C4-2B (cell line): ENCODE results near the gene ZNF37A.
"Not testable (repeated sequence)": the region's sequence is repeated elsewhere in the genome, so short reads cannot be mapped to it uniquely, and the experiment has no call there.

ENCODE experiments used
- H3K27ac ChIP-seq: fragments of 450-650 bp; 2 replicates; pipeline ENCODE4 v1.5.1; 2017
- ZFX ChIP-seq: fragments of 450-650 bp; IDR thresholded peaks from 2 replicates; pipeline ENCODE4 v1.6.1; 2017
- TF ChIP-seq, protein P1 (sequence below): fragments of 450-650 bp; conservative IDR thresholded peaks from 2 replicates; pipeline ENCODE4 v1.5.1; 2017; ENCODE audit warnings: mild to moderate bottlenecking

ZNF37A gene

DNA sequence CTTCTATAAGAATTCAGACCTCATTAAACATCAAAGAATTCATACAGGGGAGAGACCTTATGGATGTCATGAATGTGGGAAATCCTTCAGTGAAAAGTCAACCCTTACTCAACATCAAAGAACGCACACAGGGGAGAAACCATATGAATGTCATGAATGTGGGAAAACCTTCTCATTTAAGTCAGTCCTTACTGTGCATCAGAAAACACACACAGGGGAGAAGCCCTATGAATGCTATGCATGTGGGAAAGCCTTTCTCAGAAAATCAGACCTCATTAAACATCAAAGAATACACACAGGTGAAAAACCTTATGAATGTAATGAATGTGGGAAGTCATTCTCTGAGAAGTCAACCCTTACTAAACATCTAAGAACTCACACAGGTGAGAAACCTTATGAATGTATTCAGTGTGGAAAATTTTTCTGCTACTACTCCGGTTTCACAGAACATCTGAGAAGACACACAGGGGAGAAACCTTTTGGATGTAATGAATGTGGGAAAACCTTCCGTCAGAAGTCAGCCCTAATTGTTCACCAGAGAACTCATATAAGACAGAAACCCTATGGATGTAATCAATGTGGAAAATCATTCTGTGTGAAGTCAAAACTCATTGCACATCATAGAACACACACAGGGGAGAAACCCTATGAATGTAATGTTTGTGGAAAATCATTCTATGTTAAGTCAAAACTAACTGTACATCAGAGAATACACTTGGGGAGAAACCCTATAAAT is 24.1 kb downstream of the ZNF37A start:
- H3K27ac ChIP-seq, result no peak overlapping the region
- TF ChIP-seq ZFX, result no peak
- TF ChIP-seq, protein P1, sequence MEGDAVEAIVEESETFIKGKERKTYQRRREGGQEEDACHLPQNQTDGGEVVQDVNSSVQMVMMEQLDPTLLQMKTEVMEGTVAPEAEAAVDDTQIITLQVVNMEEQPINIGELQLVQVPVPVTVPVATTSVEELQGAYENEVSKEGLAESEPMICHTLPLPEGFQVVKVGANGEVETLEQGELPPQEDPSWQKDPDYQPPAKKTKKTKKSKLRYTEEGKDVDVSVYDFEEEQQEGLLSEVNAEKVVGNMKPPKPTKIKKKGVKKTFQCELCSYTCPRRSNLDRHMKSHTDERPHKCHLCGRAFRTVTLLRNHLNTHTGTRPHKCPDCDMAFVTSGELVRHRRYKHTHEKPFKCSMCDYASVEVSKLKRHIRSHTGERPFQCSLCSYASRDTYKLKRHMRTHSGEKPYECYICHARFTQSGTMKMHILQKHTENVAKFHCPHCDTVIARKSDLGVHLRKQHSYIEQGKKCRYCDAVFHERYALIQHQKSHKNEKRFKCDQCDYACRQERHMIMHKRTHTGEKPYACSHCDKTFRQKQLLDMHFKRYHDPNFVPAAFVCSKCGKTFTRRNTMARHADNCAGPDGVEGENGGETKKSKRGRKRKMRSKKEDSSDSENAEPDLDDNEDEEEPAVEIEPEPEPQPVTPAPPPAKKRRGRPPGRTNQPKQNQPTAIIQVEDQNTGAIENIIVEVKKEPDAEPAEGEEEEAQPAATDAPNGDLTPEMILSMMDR, result no peak

- no peak for TF ChIP-seq ZFX
- TF ChIP-seq, protein P1, result no peak
- H3K27ac ChIP-seq, result no peak overlapping the region
Measured at GRCh38 chr10:38119038-38119437, 24.9 kb downstream of the ZNF37A start.

DNA sequence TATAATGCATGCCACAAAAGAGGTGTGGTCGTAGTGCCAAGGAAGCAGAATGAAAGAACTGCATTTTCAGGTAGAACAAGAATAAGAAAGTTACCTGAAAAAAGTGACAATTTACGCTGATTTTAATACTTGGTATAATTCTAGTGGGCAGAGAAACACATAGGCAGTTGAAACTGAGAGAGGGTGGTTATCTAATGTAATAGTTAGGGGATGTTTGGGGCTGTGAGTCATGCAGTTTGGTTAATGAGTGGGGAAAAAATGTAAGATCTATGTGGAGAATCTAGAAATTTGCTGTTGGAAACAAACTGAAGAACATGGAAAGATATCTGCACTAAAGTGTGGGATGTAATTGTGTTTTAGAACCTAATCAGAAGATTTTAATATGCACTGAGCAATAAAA is 33.7 kb downstream of the ZNF37A start:
- TF ChIP-seq, protein P1, result no peak
- TF ChIP-seq ZFX, result no peak
- H3K27ac ChIP-seq, result no peak overlapping the region

DNA sequence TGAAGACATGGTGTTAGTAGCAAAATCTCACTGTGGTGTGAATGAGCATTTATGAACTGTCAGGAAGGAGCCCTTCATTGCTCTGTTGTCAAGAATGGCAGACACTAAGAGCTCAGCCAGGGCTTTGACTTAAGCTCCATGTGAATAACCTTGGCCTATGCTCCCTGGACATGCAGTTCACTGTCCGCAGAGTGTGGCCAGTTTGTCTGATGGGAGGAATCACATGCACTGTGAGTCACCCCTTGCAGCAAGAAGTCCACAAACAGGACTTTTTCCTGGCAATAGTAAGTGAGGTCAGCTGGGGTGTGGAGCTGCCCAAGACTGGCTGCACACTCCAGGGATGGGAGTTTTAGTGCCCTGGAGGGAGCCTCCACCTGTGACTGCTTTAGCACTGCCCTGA is 49.5 kb downstream of the ZNF37A start:
- H3K27ac ChIP-seq, result no peak overlapping the region
- TF ChIP-seq, protein P1, result no peak

- H3K27ac ChIP-seq, result no peak overlapping the region
- TF ChIP-seq, protein P1, result no peak
- TF ChIP-seq ZFX, result no peak
Measured at GRCh38 chr10:38146579-38147333, 52.6 kb downstream of the ZNF37A start.

DNA sequence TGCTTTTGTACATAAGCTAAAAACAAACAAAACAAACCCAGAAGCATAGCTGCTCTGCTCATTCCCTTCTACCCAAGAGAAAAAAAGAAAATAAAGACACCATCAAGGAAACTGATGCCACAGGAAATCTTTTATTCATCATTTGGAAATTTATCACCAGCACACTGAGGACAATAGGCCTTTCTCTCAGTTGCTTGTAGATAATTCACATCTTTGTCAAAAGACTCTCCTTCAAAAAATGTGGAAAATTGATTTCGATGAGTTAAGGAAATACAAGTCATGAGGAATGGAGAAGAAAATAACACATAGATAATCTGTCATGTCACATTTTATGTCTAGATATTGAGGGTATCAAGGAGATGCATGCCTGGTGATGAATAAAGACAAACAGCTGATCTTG is 53.5 kb downstream of the ZNF37A start:
- TF ChIP-seq, protein P1, result no peak
- no peak for TF ChIP-seq ZFX

GRCh38 chr10:38150891-38151463 is 56.8 kb downstream of the ZNF37A start:
- H3K27ac ChIP-seq, result not testable (repeated sequence)

More for the DNA sequence above, 53.5 kb downstream of the ZNF37A start:
- H3K27ac ChIP-seq, result no peak overlapping the region
